ENCODE results near the gene SNX20.

SNX20 gene

GRCh38 chr16:50642349-50642748 lies 38.8 kb downstream of the SNX20 start:
- Histone ChIP-seq H3K27me3 (ENCODE audit: control insufficient read depth, insufficient read depth, low read length) (no peaks in the 10 kb centered on the region), H3K4me3 (ENCODE audit: low read length) (no peak overlapping the region), H3K4me1 (ENCODE audit: control insufficient read depth, insufficient read depth, low read length) (no peaks in the 10 kb centered on the region; the same call in 1 of the 2 replicates), H3K9me3 (ENCODE audit: control insufficient read depth, insufficient read depth, low read length) (no peaks in the 10 kb centered on the region), H3K36me3 (ENCODE audit: control insufficient read depth, insufficient read depth, low read length) (no peaks in the 10 kb centered on the region), H3K27ac (ENCODE audit: low read length) (no peak overlapping the region)
- no peak for DNase-seq (ENCODE audit: low read depth, low spot score)
- no CpG with 5 or more reads among the region's 5 CpGs for WGBS (ENCODE audit: insufficient coverage, insufficient read length)

- H3K27ac ChIP-seq (ENCODE audit: low read length): no peak overlapping the region
- H3K36me3 ChIP-seq (ENCODE audit: control insufficient read depth, insufficient read depth, low read length): no peaks in the 10 kb centered on the region
- DNase-seq (ENCODE audit: low read depth, low spot score): no peak
- no peaks in the 10 kb centered on the region for H3K9me3 ChIP-seq (ENCODE audit: control insufficient read depth, insufficient read depth, low read length)
- H3K4me1 ChIP-seq (ENCODE audit: control insufficient read depth, insufficient read depth, low read length): no peaks in the 10 kb centered on the region; the same call in 1 of the 2 replicates
- H3K27me3 ChIP-seq (ENCODE audit: control insufficient read depth, insufficient read depth, low read length): no peaks in the 10 kb centered on the region
- no peak overlapping the region for H3K4me3 ChIP-seq (ENCODE audit: low read length)
- WGBS (ENCODE audit: insufficient coverage, insufficient read length): no CpG with 5 or more reads among the region's 4 CpGs
These were observed 39.3 kb downstream of the SNX20 start for GRCh38 chr16:50641818-50642187.

GRCh38 chr16:50640919-50641817 lies 39.9 kb downstream of the SNX20 start:
- no CpG with 5 or more reads among the region's 15 CpGs for WGBS (ENCODE audit: insufficient coverage, insufficient read length)

GRCh38 chr16:50640391-50640790 lies 40.7 kb downstream of the SNX20 start:
- Histone ChIP-seq H3K4me1 (ENCODE audit: control insufficient read depth, insufficient read depth, low read length) (no peaks in the 10 kb centered on the region; the same call in 1 of the 2 replicates), H3K27me3 (ENCODE audit: control insufficient read depth, insufficient read depth, low read length) (no peaks in the 10 kb centered on the region), H3K4me3 (ENCODE audit: low read length) (no peak overlapping the region), H3K9me3 (ENCODE audit: control insufficient read depth, insufficient read depth, low read length) (no peaks in the 10 kb centered on the region), H3K36me3 (ENCODE audit: control insufficient read depth, insufficient read depth, low read length) (no peaks in the 10 kb centered on the region), H3K27ac (ENCODE audit: low read length) (no peak overlapping the region)
- WGBS (ENCODE audit: insufficient coverage, insufficient read length): no CpG with 5 or more reads among the region's 1 CpG
- no peak for DNase-seq (ENCODE audit: low read depth, low spot score)

More at GRCh38 chr16:50640919-50641817, 39.9 kb downstream of the SNX20 start:
- Histone ChIP-seq H3K4me3 (ENCODE audit: low read length) (no peak overlapping the region), H3K9me3 (ENCODE audit: control insufficient read depth, insufficient read depth, low read length) (no peaks in the 10 kb centered on the region), H3K4me1 (ENCODE audit: control insufficient read depth, insufficient read depth, low read length) (no peaks in the 10 kb centered on the region; the same call in 1 of the 2 replicates), H3K27me3 (ENCODE audit: control insufficient read depth, insufficient read depth, low read length) (no peaks in the 10 kb centered on the region), H3K36me3 (ENCODE audit: control insufficient read depth, insufficient read depth, low read length) (no peaks in the 10 kb centered on the region), H3K27ac (ENCODE audit: low read length) (no peak overlapping the region)
- no peak for DNase-seq (ENCODE audit: low read depth, low spot score)

- Histone ChIP-seq H3K27ac (ENCODE audit: low read length) (no peak overlapping the region), H3K9me3 (ENCODE audit: control insufficient read depth, insufficient read depth, low read length) (no peaks in the 10 kb centered on the region), H3K4me3 (ENCODE audit: low read length) (no peak overlapping the region), H3K27me3 (ENCODE audit: control insufficient read depth, insufficient read depth, low read length) (no peaks in the 10 kb centered on the region), H3K36me3 (ENCODE audit: control insufficient read depth, insufficient read depth, low read length) (no peaks in the 10 kb centered on the region), H3K4me1 (ENCODE audit: control insufficient read depth, insufficient read depth, low read length) (no peaks in the 10 kb centered on the region; the same call in 1 of the 2 replicates)
- no peak for DNase-seq (ENCODE audit: low read depth, low spot score)
- WGBS (ENCODE audit: insufficient coverage, insufficient read length): no CpG with 5 or more reads among the region's 8 CpGs
These were observed 42.1 kb downstream of the SNX20 start for GRCh38 chr16:50638816-50639670.

- Histone ChIP-seq H3K27me3 (ENCODE audit: control insufficient read depth, insufficient read depth, low read length) (no peaks in the 10 kb centered on the region), H3K9me3 (ENCODE audit: control insufficient read depth, insufficient read depth, low read length) (no peaks in the 10 kb centered on the region), H3K27ac (ENCODE audit: low read length) (no peak overlapping the region), H3K4me3 (ENCODE audit: low read length) (no peak overlapping the region), H3K36me3 (ENCODE audit: control insufficient read depth, insufficient read depth, low read length) (no peaks in the 10 kb centered on the region), H3K4me1 (ENCODE audit: control insufficient read depth, insufficient read depth, low read length) (no peaks in the 10 kb centered on the region; the same call in 1 of the 2 replicates)
- WGBS (ENCODE audit: insufficient coverage, insufficient read length): no CpG with 5 or more reads among the region's 13 CpGs
- no peak for DNase-seq (ENCODE audit: low read depth, low spot score)
These were observed 43.2 kb downstream of the SNX20 start for GRCh38 chr16:50637716-50638602.

GRCh38 chr16:50636753-50637374 lies 44.2 kb downstream of the SNX20 start:
- DNase-seq (ENCODE audit: low read depth, low spot score): no peak
- no peak overlapping the region for H3K4me3 ChIP-seq (ENCODE audit: low read length)
- no peaks in the 10 kb centered on the region for H3K9me3 ChIP-seq (ENCODE audit: control insufficient read depth, insufficient read depth, low read length)
- no peaks in the 10 kb centered on the region for H3K27me3 ChIP-seq (ENCODE audit: control insufficient read depth, insufficient read depth, low read length)
- H3K4me1 ChIP-seq (ENCODE audit: control insufficient read depth, insufficient read depth, low read length): no peaks in the 10 kb centered on the region
- no peaks in the 10 kb centered on the region for H3K36me3 ChIP-seq (ENCODE audit: control insufficient read depth, insufficient read depth, low read length)
- no CpG with 5 or more reads among the region's 10 CpGs for WGBS (ENCODE audit: insufficient coverage, insufficient read length)
- H3K27ac ChIP-seq (ENCODE audit: low read length): no peak overlapping the region

- DNase-seq (ENCODE audit: low read depth, low spot score): no peak
- Histone ChIP-seq H3K36me3 (ENCODE audit: control insufficient read depth, insufficient read depth, low read length) (no peaks in the 10 kb centered on the region), H3K27ac (ENCODE audit: low read length) (no peak overlapping the region), H3K4me3 (ENCODE audit: low read length) (no peak overlapping the region), H3K27me3 (ENCODE audit: control insufficient read depth, insufficient read depth, low read length) (no peaks in the 10 kb centered on the region), H3K4me1 (ENCODE audit: control insufficient read depth, insufficient read depth, low read length) (no peaks in the 10 kb centered on the region), H3K9me3 (ENCODE audit: control insufficient read depth, insufficient read depth, low read length) (no peaks in the 10 kb centered on the region)
- no CpG with 5 or more reads among the region's 17 CpGs for WGBS (ENCODE audit: insufficient coverage, insufficient read length)
These were observed 45.4 kb downstream of the SNX20 start for GRCh38 chr16:50635505-50636392.

- no peaks in the 10 kb centered on the region for H3K4me1 ChIP-seq (ENCODE audit: control insufficient read depth, insufficient read depth, low read length)
- H3K27ac ChIP-seq (ENCODE audit: low read length): no peak overlapping the region
- no peak overlapping the region for H3K4me3 ChIP-seq (ENCODE audit: low read length)
- no CpG with 5 or more reads among the region's 1 CpG for WGBS (ENCODE audit: insufficient coverage, insufficient read length)
- no peaks in the 10 kb centered on the region for H3K9me3 ChIP-seq (ENCODE audit: control insufficient read depth, insufficient read depth, low read length)
- no peaks in the 10 kb centered on the region for H3K36me3 ChIP-seq (ENCODE audit: control insufficient read depth, insufficient read depth, low read length)
- DNase-seq (ENCODE audit: low read depth, low spot score): no peak
- no peaks in the 10 kb centered on the region for H3K27me3 ChIP-seq (ENCODE audit: control insufficient read depth, insufficient read depth, low read length)
These were observed 46.2 kb downstream of the SNX20 start for GRCh38 chr16:50634947-50635346.
